Heart left ventricle (tissue), 13 donors: ENCODE measurements around the gene LAPTM5.

Experiments used
- POLR2A ChIP-seq, 2 donors: fragments of 450-650 bp; IDR thresholded peaks; one replicate each; pipeline ENCODE4 v1.6.1; 2017; ENCODE audit warnings: antibody characterized with exemption in 2 of 2, mild to moderate bottlenecking in 2 of 2, moderate library complexity in 2 of 2
- TF ChIP-seq, protein P1 (sequence below), 12 donors: fragments of 200-600 bp; sonication (generic) in 4 of 12; IDR thresholded peaks; one replicate each; pipeline versions ENCODE4 v1.5.0 to v1.8.0; 2018 to 2022; ENCODE audit warnings: antibody characterized with exemption in 12 of 12, mild to moderate bottlenecking in 5 of 12
- donor health status: ischemic (EF 13 %, LVEDD 7.1; RV severe dilation, severe dysfunction).
- donor health status: DM: no; HTN: yes; CAD: no.
- donor health status: DM: no; HTN: no; CAD: no.
- donor health status: ischemic (EF 25% LVEDD 6.9; RV normal size, moderate dysfunction).
- donor health status: ischemic (EF 25% LVEDD 5.7; RV mildly dilated, moderate dysfunction).
- donor health status: ischemic (EF 35%, LVEDD 5.7; RV mildly dilated, moderate dysfunction).
- donor health status: nonischemic (EF 11% LVEDD 7.7; RV severe dilation, severe dysfunction).
- donor health status: DM: yes; HTN: yes; CAD: no.
- donor health status: PGD.
- donor health status: ischemic (EF 29% LVEDD 5.4; RV normal size, mild dysfunction).
- donor health status: nonischemic (EF 23%, LVEDD 6.1; RV moderate dilation, normal function).

DNA sequence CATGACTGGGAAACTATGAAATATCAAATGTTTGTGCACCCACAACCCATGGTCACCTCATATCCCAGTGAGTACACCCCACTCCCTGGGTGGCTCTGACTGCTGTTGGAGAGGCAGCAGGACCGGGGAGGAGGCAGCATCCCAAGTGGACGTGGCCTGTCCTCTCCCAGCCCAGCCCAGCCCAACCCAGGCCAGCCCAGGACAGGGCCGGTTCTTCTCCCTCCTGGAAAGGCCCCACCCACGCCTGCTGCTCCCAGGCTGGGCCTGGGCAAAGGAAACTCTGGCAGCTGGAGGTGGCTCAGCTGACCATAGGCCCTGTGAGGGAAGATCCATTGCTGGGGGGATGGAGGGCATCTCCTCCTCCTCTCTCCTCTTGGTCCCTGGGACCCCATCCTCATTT is 53.3 kb downstream of the LAPTM5 start:
- TF ChIP-seq, protein P1, sequence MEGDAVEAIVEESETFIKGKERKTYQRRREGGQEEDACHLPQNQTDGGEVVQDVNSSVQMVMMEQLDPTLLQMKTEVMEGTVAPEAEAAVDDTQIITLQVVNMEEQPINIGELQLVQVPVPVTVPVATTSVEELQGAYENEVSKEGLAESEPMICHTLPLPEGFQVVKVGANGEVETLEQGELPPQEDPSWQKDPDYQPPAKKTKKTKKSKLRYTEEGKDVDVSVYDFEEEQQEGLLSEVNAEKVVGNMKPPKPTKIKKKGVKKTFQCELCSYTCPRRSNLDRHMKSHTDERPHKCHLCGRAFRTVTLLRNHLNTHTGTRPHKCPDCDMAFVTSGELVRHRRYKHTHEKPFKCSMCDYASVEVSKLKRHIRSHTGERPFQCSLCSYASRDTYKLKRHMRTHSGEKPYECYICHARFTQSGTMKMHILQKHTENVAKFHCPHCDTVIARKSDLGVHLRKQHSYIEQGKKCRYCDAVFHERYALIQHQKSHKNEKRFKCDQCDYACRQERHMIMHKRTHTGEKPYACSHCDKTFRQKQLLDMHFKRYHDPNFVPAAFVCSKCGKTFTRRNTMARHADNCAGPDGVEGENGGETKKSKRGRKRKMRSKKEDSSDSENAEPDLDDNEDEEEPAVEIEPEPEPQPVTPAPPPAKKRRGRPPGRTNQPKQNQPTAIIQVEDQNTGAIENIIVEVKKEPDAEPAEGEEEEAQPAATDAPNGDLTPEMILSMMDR (IDR thresholded peaks at IDR 0.05) = no peak
- no peak for TF ChIP-seq POLR2A (IDR thresholded peaks at IDR 0.05)
